Ascending aorta (tissue), 2 donors: Measurements from ENCODE around the gene FBXO39. TPM values are rescaled to one million over a fixed set of nuclear protein-coding genes. Genes with fewer than 3 reads are reported as not detected.

ENCODE experiments used
- DNase-seq, 2 donors: peaks; one replicate each; pipeline ENCODE4 v3.0.0-alpha.2; 2019; ENCODE audit warnings: low spot score in 2 of 2
- H3K27ac ChIP-seq, 2 donors: fragments of 200-600 bp; sonication (generic); one replicate each; pipeline ENCODE4 v1.5.1; 2016 to 2017; ENCODE audit warnings: mild to moderate bottlenecking in 1 of 2
- H3K27me3 ChIP-seq: fragments of 200-600 bp; sonication (generic); one replicate; pipeline ENCODE4 v1.5.1; 2017
- H3K36me3 ChIP-seq, 2 donors: fragments of 200-600 bp; sonication (generic); one replicate each; pipeline ENCODE4 v1.5.1; 2016
- H3K4me1 ChIP-seq, 2 donors: fragments of 200-600 bp; sonication (generic); one replicate each; pipeline ENCODE4 v1.5.1; 2016 to 2017; ENCODE audit warnings: mild to moderate bottlenecking in 1 of 2
- H3K4me3 ChIP-seq, 2 donors: fragments of 200-600 bp; sonication (generic); one replicate each; pipeline ENCODE4 v1.5.1; 2016 to 2017; ENCODE audit warnings: mild to moderate bottlenecking in 1 of 2
- H3K9me3 ChIP-seq, 2 donors: fragments of 200-600 bp; sonication (generic); one replicate each; pipeline ENCODE4 v1.5.1; 2016
- CTCF ChIP-seq, 3 experiments: fragments of 200-600 bp in 2 of 3; fragments of 450-650 bp in 1 of 3; sonication (generic) in 2 of 3; IDR thresholded peaks; one replicate each; pipeline ENCODE4 v1.5.1; 2016 to 2019; ENCODE audit warnings: antibody characterized with exemption in 3 of 3, mild to moderate bottlenecking in 1 of 3, moderate library complexity in 1 of 3
- intact Hi-C: fragments of 100-400 bp; cut with DNase I; formaldehyde crosslinking; loops from one replicate; pipeline ENCODE4 v1.15.1; 2023
- total RNA-seq: library from RNA; depleted of rRNA; stranded (reverse); fragments of >200 nt; gene quantifications from one replicate; pipeline ENCODE4 v1.1.0, GENCODE V29; 2016

FBXO39 gene
- total RNA-seq, 1 donor from 2014 or later = not detected

GRCh38 chr17:6793748-6794493 is 17.9 kb downstream of the FBXO39 start:
- Histone ChIP-seq H3K36me3 (no peaks in the 10 kb centered on the region), H3K27ac (no peak overlapping the region), H3K9me3 (no peaks in the 10 kb centered on the region), H3K4me3 (no peak overlapping the region), H3K27me3 (no peaks in the 10 kb centered on the region), H3K4me1 (no peaks in the 10 kb centered on the region)
- intact Hi-C loops = no loop called here
- TF ChIP-seq CTCF (IDR thresholded peaks at IDR 0.05) = no peak
- DNase-seq = no peak

- Histone ChIP-seq H3K36me3 (no peaks in the 10 kb centered on the region), H3K4me3 (no peak overlapping the region), H3K27me3 (no peaks in the 10 kb centered on the region), H3K27ac (no peak overlapping the region), H3K4me1 (no peaks in the 10 kb centered on the region), H3K9me3 (no peaks in the 10 kb centered on the region)
- no peak for TF ChIP-seq CTCF (IDR thresholded peaks at IDR 0.05)
- no peak for DNase-seq
- intact Hi-C loops = no loop called here
These were observed 20.2 kb downstream of the FBXO39 start for GRCh38 chr17:6796017-6796886.

- Histone ChIP-seq H3K27ac (no peak overlapping the region), H3K9me3 (no peaks in the 10 kb centered on the region), H3K4me1 (no peaks in the 10 kb centered on the region), H3K36me3 (no peaks in the 10 kb centered on the region), H3K4me3 (no peak overlapping the region), H3K27me3 (no peaks in the 10 kb centered on the region)
- DNase-seq = no peak
- intact Hi-C loops = no loop called here
- no peak for TF ChIP-seq CTCF (IDR thresholded peaks at IDR 0.05)
These were observed 21.0 kb downstream of the FBXO39 start for GRCh38 chr17:6796887-6797490.

- Histone ChIP-seq H3K27me3 (no peaks in the 10 kb centered on the region), H3K4me1 (no peaks in the 10 kb centered on the region), H3K36me3 (no peaks in the 10 kb centered on the region), H3K27ac (no peak overlapping the region), H3K4me3 (no peak overlapping the region), H3K9me3 (no peaks in the 10 kb centered on the region)
- intact Hi-C loops = no loop called here
- no peak for DNase-seq
- no peak for TF ChIP-seq CTCF (IDR thresholded peaks at IDR 0.05)
These were observed 21.8 kb downstream of the FBXO39 start for GRCh38 chr17:6797718-6798351.

GRCh38 chr17:6799738-6800137 is 23.7 kb downstream of the FBXO39 start:
- Histone ChIP-seq H3K4me3 (no peak overlapping the region), H3K9me3 (no peaks in the 10 kb centered on the region), H3K4me1 (no peaks in the 10 kb centered on the region), H3K36me3 (no peaks in the 10 kb centered on the region), H3K27me3 (no peaks in the 10 kb centered on the region), H3K27ac (no peak overlapping the region)
- no peak for DNase-seq
- intact Hi-C loops = no loop called here
- no peak for TF ChIP-seq CTCF (IDR thresholded peaks at IDR 0.05)
